ENCODE results near the gene ITGA11.

GRCh38 chr15:68475449-68475848, 43.5 kb upstream of the ITGA11 start:
- TF ChIP-seq REST (IDR thresholded peaks at IDR 0.05; ENCODE audit: unreplicated experiment) (no peak), POLR2AphosphoS5 (IDR thresholded peaks at IDR 0.05; ENCODE audit: low read depth) (no peak), CTCF (conservative IDR thresholded peaks at IDR 0.05; ENCODE audit: low read depth in 2 of 2) (no peak), CREB1 (CRISPR knock-in tag; IDR thresholded peaks at IDR 0.05; ENCODE audit: low read depth) (no peak), EZH2 (IDR thresholded peaks at IDR 0.05; ENCODE audit: low read depth, unreplicated experiment) (no peak), EZH2phosphoT487 (IDR thresholded peaks at IDR 0.05; ENCODE audit: unreplicated experiment) (no peak), JUNB (IDR thresholded peaks at IDR 0.05; ENCODE audit: unreplicated experiment) (no peak)
- TF ChIP-seq, protein P1, sequence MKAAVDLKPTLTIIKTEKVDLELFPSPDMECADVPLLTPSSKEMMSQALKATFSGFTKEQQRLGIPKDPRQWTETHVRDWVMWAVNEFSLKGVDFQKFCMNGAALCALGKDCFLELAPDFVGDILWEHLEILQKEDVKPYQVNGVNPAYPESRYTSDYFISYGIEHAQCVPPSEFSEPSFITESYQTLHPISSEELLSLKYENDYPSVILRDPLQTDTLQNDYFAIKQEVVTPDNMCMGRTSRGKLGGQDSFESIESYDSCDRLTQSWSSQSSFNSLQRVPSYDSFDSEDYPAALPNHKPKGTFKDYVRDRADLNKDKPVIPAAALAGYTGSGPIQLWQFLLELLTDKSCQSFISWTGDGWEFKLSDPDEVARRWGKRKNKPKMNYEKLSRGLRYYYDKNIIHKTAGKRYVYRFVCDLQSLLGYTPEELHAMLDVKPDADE (IDR thresholded peaks at IDR 0.05): no peak
- TF ChIP-seq, protein P2, sequence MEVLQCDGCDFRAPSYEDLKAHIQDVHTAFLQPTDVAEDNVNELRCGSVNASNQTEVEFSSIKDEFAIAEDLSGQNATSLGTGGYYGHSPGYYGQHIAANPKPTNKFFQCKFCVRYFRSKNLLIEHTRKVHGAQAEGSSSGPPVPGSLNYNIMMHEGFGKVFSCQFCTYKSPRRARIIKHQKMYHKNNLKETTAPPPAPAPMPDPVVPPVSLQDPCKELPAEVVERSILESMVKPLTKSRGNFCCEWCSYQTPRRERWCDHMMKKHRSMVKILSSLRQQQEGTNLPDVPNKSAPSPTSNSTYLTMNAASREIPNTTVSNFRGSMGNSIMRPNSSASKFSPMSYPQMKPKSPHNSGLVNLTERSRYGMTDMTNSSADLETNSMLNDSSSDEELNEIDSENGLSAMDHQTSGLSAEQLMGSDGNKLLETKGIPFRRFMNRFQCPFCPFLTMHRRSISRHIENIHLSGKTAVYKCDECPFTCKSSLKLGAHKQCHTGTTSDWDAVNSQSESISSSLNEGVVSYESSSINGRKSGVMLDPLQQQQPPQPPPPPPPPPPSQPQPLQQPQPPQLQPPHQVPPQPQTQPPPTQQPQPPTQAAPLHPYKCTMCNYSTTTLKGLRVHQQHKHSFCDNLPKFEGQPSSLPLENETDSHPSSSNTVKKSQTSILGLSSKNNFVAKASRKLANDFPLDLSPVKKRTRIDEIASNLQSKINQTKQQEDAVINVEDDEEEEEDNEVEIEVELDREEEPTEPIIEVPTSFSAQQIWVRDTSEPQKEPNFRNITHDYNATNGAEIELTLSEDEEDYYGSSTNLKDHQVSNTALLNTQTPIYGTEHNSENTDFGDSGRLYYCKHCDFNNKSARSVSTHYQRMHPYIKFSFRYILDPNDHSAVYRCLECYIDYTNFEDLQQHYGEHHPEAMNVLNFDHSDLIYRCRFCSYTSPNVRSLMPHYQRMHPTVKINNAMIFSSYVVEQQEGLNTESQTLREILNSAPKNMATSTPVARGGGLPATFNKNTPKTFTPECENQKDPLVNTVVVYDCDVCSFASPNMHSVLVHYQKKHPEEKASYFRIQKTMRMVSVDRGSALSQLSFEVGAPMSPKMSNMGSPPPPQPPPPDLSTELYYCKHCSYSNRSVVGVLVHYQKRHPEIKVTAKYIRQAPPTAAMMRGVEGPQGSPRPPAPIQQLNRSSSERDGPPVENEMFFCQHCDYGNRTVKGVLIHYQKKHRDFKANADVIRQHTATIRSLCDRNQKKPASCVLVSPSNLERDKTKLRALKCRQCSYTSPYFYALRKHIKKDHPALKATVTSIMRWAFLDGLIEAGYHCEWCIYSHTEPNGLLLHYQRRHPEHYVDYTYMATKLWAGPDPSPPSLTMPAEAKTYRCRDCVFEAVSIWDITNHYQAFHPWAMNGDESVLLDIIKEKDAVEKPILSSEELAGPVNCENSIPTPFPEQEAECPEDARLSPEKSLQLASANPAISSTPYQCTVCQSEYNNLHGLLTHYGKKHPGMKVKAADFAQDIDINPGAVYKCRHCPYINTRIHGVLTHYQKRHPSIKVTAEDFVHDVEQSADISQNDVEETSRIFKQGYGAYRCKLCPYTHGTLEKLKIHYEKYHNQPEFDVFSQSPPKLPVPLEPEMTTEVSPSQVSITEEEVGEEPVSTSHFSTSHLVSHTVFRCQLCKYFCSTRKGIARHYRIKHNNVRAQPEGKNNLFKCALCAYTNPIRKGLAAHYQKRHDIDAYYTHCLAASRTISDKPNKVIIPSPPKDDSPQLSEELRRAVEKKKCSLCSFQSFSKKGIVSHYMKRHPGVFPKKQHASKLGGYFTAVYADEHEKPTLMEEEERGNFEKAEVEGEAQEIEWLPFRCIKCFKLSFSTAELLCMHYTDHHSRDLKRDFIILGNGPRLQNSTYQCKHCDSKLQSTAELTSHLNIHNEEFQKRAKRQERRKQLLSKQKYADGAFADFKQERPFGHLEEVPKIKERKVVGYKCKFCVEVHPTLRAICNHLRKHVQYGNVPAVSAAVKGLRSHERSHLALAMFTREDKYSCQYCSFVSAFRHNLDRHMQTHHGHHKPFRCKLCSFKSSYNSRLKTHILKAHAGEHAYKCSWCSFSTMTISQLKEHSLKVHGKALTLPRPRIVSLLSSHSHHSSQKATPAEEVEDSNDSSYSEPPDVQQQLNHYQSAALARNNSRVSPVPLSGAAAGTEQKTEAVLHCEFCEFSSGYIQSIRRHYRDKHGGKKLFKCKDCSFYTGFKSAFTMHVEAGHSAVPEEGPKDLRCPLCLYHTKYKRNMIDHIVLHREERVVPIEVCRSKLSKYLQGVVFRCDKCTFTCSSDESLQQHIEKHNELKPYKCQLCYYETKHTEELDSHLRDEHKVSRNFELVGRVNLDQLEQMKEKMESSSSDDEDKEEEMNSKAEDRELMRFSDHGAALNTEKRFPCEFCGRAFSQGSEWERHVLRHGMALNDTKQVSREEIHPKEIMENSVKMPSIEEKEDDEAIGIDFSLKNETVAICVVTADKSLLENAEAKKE (CRISPR knock-in tag; IDR thresholded peaks at IDR 0.05): no peak

Data from GM23338 (cell line).